GM19035 (cell line): ENCODE results near the gene UST.
"Not testable (repeated sequence)": the region's sequence is repeated elsewhere in the genome, so short reads cannot be mapped to it uniquely, and the experiment has no call there.

Experiments used
- ATAC-seq: cut with Tn5 transposase; IDR thresholded peaks from one replicate; pipeline ENCODE4 v1.9.1; 2021; ENCODE audit not compliant: unreplicated experiment

The UST gene

GRCh38 chr6:149028767-149029405, 282.1 kb downstream of the UST start:
- ATAC-seq = no peak

- ATAC-seq = no peak
These were observed 284.5 kb downstream of the UST start for GRCh38 chr6:149031201-149031858.

DNA sequence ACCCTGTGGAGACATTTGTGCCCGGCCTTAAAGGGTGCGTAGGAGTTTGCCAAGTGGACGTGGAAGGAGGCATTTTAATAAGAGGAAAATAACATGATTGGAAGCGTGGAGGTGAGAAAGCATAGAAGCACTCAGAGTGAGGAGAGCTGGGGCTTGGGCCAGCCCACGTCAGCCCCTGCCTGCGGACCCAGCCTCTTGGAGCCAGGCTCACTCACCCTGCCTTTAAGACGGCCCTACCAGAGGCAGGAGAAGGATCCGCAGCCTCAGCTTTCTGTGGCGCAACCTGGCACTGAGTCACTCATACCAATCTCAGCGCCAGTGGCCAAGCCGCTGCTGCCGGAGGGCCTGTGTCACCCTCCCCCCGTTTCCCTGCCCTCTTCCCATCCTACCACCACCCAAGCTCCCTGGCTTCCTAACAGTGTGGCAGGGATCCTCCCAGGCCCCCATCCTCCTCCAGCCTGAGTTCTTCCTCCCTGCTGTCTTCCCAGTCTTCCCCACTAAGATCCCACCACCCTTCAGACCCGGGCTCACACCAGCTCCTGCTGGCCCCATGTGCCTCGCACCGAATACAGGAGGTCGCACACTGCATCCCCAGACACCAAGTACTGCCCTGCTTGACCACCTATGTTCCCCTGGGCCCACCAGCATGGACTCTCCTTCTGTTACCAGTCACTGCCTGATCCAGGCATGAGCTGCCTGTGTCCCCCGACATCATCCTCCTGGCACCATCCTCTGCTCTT, 285.2 kb downstream of the UST start:
- ATAC-seq = peak; percentile 27

DNA sequence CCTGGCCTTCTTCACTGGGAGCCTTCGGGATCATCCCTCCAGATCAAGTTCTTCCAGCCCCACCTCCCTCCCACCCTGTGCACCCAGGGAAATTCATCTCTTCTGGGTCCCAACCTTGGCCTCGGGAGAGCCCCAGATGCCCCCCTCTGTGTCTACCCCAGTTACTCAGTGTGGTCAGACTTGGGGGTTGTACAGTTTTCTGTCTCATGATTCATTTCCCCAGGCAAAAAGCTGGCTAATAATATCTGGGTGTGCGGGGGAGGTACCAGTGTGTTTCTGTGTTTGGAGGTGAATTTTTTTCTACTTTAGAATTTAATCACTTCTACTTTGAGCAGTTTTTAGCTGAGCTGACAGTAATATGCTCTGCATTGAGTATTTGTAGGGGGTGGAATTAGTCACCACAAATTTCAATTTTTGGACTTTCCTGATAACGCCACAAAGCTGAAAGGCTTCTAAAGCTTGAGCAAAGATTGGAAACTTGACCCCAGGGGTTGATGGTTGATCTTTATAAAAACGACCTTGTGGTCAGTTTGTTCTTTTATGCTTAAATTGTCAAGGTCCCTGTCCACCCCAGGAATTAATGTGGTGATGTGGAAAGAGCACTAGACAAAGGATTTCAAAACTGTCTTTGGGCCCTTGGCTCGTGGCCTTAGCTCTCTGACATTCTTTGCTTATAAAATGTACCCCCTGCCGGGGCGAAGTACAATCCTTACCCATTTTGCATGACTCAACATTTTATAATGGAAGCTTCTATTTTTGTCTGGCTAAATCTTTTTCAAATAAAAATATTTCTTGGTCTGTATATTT, 286.0 kb downstream of the UST start:
- peak; percentile 77 for ATAC-seq

DNA sequence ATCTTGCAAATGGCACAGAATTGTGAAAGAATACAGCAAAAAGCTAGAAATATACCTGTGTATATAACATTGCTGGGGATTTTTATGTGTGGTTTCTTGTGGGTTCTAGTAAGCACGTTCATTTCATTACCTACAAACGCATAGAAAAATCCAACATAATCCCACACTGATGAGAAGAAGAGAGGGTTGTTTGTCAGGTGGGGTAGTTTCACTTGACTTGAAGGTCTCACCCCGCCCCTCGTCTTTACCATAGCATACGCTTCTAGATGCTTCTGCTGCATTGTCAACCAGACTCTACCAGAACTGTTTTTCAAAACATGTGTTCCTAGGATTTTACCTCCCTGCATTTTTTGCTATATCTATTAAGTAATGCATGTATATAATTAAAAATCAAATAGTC, 286.6 kb downstream of the UST start:
- no peak for ATAC-seq

GRCh38 chr6:149035766-149036165, 288.9 kb downstream of the UST start:
- ATAC-seq = no peak

DNA sequence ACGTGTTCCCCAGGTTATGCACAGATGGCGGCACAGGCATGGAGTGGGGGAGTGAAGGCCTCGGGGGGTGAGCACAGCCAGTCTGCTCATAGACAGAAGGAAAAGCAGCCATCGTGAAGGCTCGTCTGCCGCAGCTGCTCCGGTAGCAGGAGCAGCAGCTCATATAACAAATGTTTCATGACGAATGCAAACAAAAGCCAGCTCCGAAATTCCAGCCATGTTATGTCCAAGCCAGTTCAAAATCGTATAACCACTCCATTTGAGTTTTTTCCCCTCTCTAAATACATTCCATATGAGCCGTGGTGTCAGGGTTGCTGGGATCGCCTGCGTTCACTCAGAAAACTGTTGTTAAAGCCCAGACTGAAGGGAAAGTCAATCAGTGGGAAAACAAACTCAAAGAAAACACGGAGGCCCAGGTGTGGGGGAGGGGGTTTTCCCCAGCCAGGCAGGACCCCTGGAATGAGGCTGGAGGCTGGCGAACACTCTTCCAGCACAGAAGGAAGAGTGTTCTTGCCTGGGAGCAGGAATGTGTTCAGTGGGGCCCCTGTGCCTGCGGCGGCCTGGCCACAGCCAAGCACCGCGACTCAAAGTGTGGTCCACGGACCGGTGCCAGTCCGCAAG, 290.3 kb downstream of the UST start:
- no peak for ATAC-seq

- ATAC-seq = not testable (repeated sequence)
These were observed 292.2 kb downstream of the UST start for GRCh38 chr6:149039025-149039424.

DNA sequence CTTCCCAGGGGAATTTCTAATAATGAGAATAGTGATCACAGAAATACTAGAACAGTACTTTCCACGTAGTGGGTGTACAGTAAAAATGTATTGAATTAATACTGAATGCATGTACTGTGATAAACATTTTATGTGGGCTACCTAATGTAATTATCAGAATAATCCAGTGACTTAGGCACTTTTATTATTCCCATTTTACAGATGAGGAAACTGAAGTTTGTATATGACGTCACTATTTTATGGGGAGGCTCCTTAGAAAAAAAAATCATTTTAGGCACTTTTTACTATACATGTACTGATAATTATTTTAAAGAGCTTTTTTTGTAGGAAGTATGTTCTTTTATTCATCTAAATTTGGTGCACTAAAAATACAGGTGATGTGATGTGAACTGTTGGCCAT, 295.1 kb downstream of the UST start:
- no peak for ATAC-seq

DNA sequence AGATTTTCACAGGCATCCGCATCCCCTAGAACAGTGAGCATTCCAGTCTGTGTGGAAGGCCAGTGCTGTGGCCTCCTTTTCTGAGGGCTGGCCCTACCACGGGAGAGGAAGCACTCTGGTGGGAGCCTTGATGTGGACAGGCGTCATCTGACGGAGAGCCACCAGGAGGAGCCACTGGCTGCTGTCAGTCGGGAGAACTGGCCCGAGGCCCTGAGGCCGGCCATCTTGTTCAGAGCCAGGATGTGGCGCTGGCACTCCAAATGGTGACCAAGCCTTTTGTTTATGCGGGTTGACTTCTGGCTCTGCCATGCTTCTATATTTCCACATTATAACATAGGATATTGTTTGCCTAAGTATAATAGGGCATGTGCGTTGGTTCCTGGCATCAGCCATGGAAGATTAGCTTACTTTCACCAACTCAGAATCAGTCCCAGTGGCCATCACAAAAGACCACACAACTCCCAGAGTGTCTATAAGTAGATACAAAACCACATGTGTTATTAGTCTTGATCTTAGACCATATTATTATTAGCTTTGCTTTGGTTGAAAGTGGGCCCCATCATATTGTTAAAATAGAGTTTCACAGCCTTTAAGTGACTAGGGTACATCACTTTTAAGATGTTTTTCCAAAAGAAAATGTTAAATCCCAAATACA, 296.8 kb downstream of the UST start:
- no peak for ATAC-seq

DNA sequence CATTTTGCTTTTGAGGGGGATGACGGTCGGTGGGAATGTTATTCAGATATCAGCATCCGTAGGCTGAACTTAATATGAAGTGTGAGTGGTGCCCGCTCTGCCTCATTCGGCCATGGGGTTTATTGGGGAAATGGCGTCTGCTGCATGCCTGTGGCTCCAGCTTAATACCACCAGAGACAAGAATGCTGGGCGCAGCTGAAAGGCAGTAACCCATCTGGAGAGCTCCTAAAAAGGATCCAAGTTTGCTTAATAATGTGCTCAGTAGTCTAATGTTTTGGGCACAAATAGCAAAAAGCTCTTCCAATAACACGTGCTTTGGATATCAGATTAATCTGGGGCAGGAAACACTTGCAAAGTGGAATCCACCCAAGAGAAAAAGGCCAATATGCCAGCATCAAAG, 297.7 kb downstream of the UST start:
- no peak for ATAC-seq

- ATAC-seq = no peak
These were observed 298.6 kb downstream of the UST start for GRCh38 chr6:149045404-149045803.

DNA sequence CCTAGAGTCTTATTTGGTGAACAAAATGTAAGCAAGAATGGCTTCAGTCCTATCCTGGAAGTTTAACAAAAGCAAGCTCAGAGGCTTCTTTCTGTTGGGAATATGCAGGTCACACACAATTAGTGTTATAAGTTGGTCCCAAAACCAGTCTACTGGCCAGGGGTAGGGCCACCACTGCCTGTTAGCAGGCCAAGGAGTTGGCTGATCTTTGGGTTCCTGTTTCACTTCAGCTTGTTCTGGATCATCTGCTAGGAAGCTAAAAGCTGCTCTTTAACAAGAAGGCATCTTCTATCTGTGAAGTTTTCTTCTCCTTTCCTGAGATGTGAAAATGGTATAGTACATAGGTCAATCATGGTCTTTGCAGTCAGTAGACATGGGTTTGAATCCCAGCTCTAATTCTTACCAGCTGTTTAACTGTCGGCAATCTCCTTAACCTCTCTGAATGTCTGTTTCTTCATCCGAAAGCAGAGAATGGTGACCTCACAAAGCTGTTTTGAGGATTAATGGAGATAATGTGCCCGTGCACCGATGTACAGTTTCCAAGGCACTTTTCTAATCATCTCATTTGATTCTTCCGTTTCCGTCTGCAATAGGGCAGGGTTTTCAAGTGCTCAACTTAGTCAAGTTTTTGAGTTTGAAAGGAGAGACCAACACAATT, 299.5 kb downstream of the UST start:
- no peak for ATAC-seq

DNA sequence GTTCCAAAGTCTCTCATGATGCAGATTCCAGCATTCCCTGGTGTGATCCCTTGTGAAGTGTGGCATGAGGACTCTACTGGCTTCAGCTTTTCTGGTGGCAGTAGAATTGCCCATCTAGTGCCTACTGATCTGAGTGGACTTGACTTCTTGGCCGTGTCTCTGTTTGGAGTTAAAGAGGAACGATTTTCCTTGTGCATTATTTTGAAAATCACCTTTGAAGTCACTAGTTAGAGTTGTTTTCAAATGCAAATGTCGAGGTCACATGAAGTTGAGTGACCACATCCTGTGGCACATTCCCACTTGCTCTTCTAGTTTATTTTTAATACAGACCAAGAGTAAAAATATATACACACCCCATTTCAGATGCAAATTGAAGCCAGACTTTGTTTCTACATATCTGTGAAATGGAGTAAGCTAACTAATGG, 300.0 kb downstream of the UST start:
- peak; percentile 86 for ATAC-seq

DNA sequence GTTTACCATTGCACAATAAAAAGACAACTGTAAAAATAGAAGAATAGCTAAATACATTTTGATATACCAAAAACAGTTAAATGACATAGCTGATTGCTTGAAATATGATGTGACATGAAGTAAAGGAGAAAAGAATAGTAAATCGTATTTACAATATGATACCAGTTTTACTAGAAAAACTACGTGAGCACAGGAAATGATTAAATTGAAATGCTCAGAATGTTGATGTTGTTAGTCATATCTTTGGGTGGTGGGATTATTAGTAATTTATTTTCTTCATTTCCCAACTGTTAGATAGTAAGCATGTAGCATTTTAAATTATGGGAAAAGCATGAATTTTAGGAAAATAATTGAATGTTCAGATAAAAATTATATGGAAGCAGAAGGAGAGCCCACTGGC, 302.4 kb downstream of the UST start:
- ATAC-seq = no peak

- no peak for ATAC-seq
These were observed 303.3 kb downstream of the UST start for GRCh38 chr6:149050160-149050559.

GRCh38 chr6:149052350-149053106, 305.7 kb downstream of the UST start:
- ATAC-seq = peak; percentile 63

DNA sequence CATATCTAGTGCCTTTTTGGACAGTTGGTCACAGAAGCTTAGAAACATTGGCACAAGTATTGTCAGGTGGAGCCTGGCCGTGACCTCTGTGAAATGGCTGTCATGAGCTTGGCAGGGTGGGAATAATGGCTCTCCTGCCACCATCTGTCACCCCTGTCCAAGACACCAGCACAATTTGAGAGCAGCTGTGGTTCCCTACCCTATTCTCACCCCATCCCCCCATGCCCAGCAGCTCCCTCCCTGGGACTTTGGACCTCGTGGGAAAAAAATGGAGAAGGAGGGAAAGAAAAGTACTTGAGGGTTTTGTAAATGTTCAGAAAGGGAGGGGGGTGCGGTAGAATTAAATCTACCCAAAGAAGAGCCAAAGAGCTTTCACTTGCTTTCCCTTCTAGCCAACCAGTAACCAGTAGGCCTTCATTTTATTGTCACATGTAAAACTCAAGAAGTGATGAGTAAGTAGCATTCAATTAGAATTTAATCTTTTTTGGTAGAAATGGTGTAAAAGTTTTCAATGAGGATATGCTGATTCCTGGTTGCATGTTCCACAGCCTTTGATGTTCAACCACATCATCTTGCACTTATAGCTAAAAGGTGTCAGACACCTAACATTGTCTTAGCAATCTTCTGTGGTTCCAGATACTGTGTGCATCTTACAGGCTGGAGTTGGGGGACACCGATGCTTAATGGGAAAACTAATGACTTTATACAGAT, 307.2 kb downstream of the UST start:
- ATAC-seq = no peak
